ENCODE measurements around the gene ABHD12. TPM values are rescaled to one million over a fixed set of nuclear protein-coding genes. Genes with fewer than 3 reads are reported as not detected.
"Not testable (repeated sequence)": the region's sequence is repeated elsewhere in the genome, so short reads cannot be mapped to it uniquely, and the experiment has no call there.

The ABHD12 gene
- total RNA-seq, 1 donor from 2014 or later = 42.9 TPM

GRCh38 chr20:25402583-25402982 is 11.9 kb upstream of the ABHD12 start:
- Mint-ChIP-seq H3K27ac (ENCODE audit: unreplicated experiment) (no peak overlapping the region), H3K9me3 (ENCODE audit: unreplicated experiment) (peaks cover 17% of the 10 kb centered on the region), H3K36me3 (ENCODE audit: unreplicated experiment) (peaks cover 3% of the 10 kb centered on the region), H3K27me3 (ENCODE audit: unreplicated experiment) (peaks cover 5% of the 10 kb centered on the region), H3K4me1 (ENCODE audit: unreplicated experiment) (peaks cover 5% of the 10 kb centered on the region), H3K4me3 (ENCODE audit: unreplicated experiment) (no peak overlapping the region)
- no peak for TF ChIP-seq CTCF (IDR thresholded peaks at IDR 0.05)
- no peak for DNase-seq (ENCODE audit: extremely low spot score, unreplicated experiment)

GRCh38 chr20:25400291-25400732 is 9.7 kb upstream of the ABHD12 start:
- H3K4me3 Mint-ChIP-seq (ENCODE audit: unreplicated experiment); H3K27ac Mint-ChIP-seq (ENCODE audit: unreplicated experiment); H3K36me3 Mint-ChIP-seq (ENCODE audit: unreplicated experiment); H3K27me3 Mint-ChIP-seq (ENCODE audit: unreplicated experiment); H3K4me1 Mint-ChIP-seq (ENCODE audit: unreplicated experiment); DNase-seq (ENCODE audit: extremely low spot score, unreplicated experiment): not testable (repeated sequence)
- H3K9me3 Mint-ChIP-seq (ENCODE audit: unreplicated experiment) = peaks cover 17% of the 10 kb centered on the region

- no peak for DNase-seq (ENCODE audit: extremely low spot score, unreplicated experiment)
- H3K4me3 Mint-ChIP-seq (ENCODE audit: unreplicated experiment) = no peak overlapping the region
- TF ChIP-seq CTCF (IDR thresholded peaks at IDR 0.05) = peak; percentile 78
- H3K27ac Mint-ChIP-seq (ENCODE audit: unreplicated experiment) = no peak overlapping the region
- peaks cover 3% of the 10 kb centered on the region for H3K36me3 Mint-ChIP-seq (ENCODE audit: unreplicated experiment)
- H3K9me3 Mint-ChIP-seq (ENCODE audit: unreplicated experiment) = peaks cover 13% of the 10 kb centered on the region
- no peaks in the 10 kb centered on the region for H3K4me1 Mint-ChIP-seq (ENCODE audit: unreplicated experiment)
- peaks cover 5% of the 10 kb centered on the region for H3K27me3 Mint-ChIP-seq (ENCODE audit: unreplicated experiment)
Measured at GRCh38 chr20:25399037-25399430, 8.4 kb upstream of the ABHD12 start.

- no peak overlapping the region for H3K27ac Mint-ChIP-seq (ENCODE audit: unreplicated experiment)
- DNase-seq (ENCODE audit: extremely low spot score, unreplicated experiment) = no peak
- TF ChIP-seq CTCF (IDR thresholded peaks at IDR 0.05) = no peak
Measured at GRCh38 chr20:25398376-25399036, 7.9 kb upstream of the ABHD12 start.

GRCh38 chr20:25397821-25398220 is 7.2 kb upstream of the ABHD12 start:
- no peak for TF ChIP-seq CTCF (IDR thresholded peaks at IDR 0.05)
- H3K9me3 Mint-ChIP-seq (ENCODE audit: unreplicated experiment) = peaks cover 5% of the 10 kb centered on the region
- H3K36me3 Mint-ChIP-seq (ENCODE audit: unreplicated experiment) = peaks cover 3% of the 10 kb centered on the region
- no peak overlapping the region for H3K4me3 Mint-ChIP-seq (ENCODE audit: unreplicated experiment)
- H3K27me3 Mint-ChIP-seq (ENCODE audit: unreplicated experiment) = peaks cover 5% of the 10 kb centered on the region
- no peak for DNase-seq (ENCODE audit: extremely low spot score, unreplicated experiment)
- no peak overlapping the region for H3K27ac Mint-ChIP-seq (ENCODE audit: unreplicated experiment)
- H3K4me1 Mint-ChIP-seq (ENCODE audit: unreplicated experiment) = no peaks in the 10 kb centered on the region

More at GRCh38 chr20:25398376-25399036, 7.9 kb upstream of the ABHD12 start:
- Mint-ChIP-seq H3K4me1 (ENCODE audit: unreplicated experiment) (no peaks in the 10 kb centered on the region), H3K4me3 (ENCODE audit: unreplicated experiment) (no peak overlapping the region), H3K9me3 (ENCODE audit: unreplicated experiment) (peaks cover 10% of the 10 kb centered on the region), H3K27me3 (ENCODE audit: unreplicated experiment) (peaks cover 5% of the 10 kb centered on the region), H3K36me3 (ENCODE audit: unreplicated experiment) (peaks cover 3% of the 10 kb centered on the region)
